GM06990 (cell line): ENCODE measurements around the gene DCTN2.
A peak's percentile ranks its signal among the peaks of the same experiment; 100 is the strongest.

Source experiments
- DNase-seq: peaks from one replicate; pipeline ENCODE4 v3.0.0-alpha.2; 2011; ENCODE audit not compliant: insufficient read length; ENCODE audit errors: extremely low read depth
- H3K27me3 ChIP-seq: replicated peaks from 2 replicates; pipeline ENCODE4 v1.6.0; 2011; ENCODE audit warnings: low read length; ENCODE audit not compliant: control insufficient read depth, insufficient read depth
- H3K36me3 ChIP-seq: 2 replicates; pipeline ENCODE4 v1.5.1; 2011; ENCODE audit warnings: low read length; ENCODE audit not compliant: control insufficient read depth, insufficient read depth
- H3K4me3 ChIP-seq: replicated peaks from 2 replicates; pipeline ENCODE4 v1.5.1; 2011; ENCODE audit warnings: low read depth, mild to moderate bottlenecking, control low read depth, low read length
- TF ChIP-seq, protein P1 (sequence below): IDR thresholded peaks from 2 replicates; pipeline ENCODE4 v1.5.1; 2011; ENCODE audit warnings: low read length, control low read depth, mild to moderate bottlenecking, inconsistent platforms; ENCODE audit not compliant: insufficient read depth, poor library complexity, severe bottlenecking

The DCTN2 gene

DNA sequence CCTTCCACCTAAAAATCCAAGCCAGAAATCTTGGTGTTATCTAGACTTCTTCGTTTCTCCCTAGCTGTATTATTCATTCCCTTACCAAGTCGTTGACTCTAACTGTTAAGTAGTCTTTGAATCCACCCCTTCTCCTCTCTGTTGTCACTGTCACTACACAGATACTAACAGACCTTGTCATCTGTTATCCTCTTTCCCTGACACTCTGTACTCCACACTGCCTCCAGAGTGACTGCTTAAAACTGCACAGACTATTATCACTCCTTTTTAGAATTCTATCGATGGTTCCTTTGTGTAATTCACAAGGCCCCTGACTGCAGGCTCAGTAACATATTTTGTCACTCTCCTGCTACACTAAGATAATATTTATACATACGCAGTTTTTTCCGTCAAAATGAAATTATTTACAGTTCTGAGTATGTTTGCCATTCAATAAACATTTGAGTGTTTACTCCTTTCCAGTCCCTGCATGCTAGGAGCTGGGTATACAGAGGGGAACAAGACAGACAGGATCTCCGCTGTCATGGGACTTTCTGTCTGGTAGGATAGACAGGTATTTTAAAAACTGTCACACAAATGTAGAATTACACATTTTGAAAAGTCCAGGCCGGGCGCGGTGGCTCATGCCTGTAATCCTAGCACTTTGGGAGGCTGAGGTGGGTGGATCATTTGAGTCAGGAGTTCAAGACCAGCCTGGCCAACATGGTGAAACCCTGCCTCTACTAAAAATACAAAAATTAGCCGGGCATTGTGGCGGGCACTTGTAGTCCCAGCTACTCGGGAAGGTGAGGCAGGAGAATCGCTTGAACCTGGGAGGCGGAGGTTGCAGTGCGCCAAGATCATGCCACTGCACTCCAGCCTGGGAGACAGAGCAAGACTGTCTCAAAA is 55.4 kb downstream of the DCTN2 start:
- TF ChIP-seq, protein P1, sequence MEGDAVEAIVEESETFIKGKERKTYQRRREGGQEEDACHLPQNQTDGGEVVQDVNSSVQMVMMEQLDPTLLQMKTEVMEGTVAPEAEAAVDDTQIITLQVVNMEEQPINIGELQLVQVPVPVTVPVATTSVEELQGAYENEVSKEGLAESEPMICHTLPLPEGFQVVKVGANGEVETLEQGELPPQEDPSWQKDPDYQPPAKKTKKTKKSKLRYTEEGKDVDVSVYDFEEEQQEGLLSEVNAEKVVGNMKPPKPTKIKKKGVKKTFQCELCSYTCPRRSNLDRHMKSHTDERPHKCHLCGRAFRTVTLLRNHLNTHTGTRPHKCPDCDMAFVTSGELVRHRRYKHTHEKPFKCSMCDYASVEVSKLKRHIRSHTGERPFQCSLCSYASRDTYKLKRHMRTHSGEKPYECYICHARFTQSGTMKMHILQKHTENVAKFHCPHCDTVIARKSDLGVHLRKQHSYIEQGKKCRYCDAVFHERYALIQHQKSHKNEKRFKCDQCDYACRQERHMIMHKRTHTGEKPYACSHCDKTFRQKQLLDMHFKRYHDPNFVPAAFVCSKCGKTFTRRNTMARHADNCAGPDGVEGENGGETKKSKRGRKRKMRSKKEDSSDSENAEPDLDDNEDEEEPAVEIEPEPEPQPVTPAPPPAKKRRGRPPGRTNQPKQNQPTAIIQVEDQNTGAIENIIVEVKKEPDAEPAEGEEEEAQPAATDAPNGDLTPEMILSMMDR: no peak
- DNase-seq: no peak
- peaks cover 20% of the 10 kb centered on the region for H3K36me3 ChIP-seq
- no peaks in the 10 kb centered on the region for H3K27me3 ChIP-seq
- no peak overlapping the region for H3K4me3 ChIP-seq

DNA sequence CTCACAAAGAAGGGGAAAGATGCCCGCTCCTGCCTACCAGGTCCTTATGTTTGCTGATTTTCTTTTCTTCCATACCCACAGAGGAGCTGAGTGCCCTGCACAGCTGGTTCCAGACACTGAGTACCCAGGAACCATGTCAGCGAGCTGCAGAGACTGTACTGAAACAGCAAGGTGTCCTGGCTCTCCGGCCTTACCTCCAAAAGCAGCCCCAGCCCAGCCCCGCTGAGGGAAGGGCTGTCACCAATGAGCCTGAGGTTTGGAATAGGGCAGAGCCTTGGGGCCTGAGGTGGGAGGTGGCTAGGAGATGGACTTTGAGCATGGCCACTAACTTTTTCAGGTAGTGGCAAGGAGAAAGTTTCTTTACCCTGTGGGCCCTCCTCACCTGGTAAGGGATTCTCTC is 56.9 kb downstream of the DCTN2 start:
- H3K36me3 ChIP-seq: peaks cover 20% of the 10 kb centered on the region
- no peak for DNase-seq
- TF ChIP-seq, protein P1: no peak
- no peak overlapping the region for H3K4me3 ChIP-seq
- no peaks in the 10 kb centered on the region for H3K27me3 ChIP-seq

DNA sequence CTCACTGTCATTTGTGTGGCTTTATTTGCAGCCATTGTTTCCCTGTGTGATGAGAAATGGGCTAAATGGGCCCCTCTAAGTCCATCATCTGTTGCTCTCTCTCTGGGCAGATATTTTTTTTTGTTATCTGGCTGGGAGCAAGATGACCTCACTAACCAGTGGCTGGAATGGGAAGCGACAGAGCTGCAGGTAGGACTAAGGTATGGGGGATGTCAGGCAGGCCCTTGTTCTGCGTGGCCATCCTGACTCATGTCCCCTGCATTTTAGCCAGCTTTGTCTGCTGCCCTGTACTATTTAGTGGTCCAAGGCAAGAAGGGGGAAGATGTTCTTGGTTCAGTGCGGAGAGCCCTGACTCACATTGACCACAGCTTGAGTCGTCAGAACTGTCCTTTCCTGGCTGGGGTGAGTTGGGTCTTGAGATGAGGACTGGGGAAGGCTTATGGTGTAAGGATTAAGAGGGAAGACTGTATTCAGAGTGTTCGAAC is 57.8 kb downstream of the DCTN2 start:
- Histone ChIP-seq H3K27me3 (no peaks in the 10 kb centered on the region), H3K4me3 (peak overlapping the region; percentile 99), H3K36me3 (peaks cover 20% of the 10 kb centered on the region)
- no peak for DNase-seq
- TF ChIP-seq, protein P1: no peak

DNA sequence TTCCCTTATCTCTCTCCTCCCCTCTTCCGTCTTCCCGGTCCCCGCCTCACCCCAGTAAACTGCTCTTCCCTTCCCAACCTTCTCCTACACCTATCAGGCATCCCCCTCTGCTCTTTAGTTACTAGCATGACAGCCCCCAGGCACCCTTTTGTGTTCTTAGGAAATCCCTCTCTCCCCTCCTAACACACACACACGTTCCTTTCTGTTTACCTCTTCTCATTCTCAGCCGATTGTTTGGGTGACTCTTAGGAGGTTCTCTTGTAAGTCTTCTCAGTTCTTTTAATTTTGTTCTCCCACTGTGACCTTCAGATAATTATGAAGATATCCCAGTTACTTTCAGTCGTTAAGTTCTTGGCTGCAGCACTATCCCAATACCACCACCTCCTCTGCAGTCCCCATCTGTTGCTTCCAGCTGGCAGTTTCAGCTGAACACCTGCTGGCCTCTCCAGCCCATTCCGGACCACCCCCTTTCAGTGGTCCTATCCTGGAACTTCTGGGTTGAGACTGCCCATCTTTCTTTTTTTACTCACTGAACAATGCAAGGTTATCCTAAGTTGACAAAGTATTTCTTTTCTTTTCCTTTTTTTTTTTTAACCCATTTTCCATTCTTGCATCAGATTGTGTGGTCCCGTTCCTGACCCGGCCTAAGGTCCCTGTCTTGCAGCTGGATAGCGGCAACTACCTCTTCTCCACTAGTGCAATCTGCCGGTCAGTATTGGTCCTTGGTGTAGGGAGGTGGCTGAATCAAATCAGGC is 58.4 kb downstream of the DCTN2 start:
- peaks cover 20% of the 10 kb centered on the region for H3K36me3 ChIP-seq
- peak overlapping the region; percentile 99 for H3K4me3 ChIP-seq
- TF ChIP-seq, protein P1: no peak
- no peaks in the 10 kb centered on the region for H3K27me3 ChIP-seq
- no peak for DNase-seq

DNA sequence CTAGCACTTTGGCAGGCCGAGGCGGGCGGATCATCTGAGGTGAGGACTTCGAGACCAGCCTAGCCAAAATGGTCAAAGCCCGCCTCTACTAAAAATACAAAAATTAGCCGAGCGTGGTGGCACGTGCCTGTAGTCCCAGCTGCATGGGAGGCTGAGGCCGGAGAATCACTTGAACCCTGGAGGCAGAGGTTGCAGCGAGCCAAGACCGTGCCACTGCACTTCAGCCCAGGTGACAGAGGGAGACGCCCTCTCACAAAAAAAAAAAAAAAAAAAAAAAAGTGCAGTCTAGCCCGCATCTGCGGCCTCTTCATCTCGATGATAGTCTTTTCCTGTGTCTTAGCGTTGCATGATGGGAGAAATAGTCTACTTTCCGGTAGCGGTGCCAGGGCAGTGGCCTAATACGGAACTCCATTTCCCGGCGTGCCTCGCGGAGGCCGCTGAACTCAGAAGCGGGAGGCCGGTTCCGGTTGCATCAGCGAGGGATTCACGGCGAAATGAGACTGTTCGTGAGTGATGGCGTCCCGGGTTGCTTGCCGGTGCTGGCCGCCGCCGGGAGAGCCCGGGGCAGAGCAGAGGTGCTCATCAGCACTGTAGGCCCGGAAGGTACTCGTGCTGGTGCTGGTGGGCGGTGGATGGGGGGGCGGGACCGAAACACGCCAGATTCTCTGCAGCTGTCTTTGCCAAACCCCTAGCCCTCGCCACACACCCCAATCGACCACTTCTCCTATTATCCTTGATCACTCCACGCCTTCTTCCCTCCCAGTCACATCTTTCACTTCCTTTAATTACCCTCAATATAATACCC is 59.2 kb downstream of the DCTN2 start, which contains the start of gene MARS1:
TSS of gene MARS1 (plus strand) at position 472 of the 805 bp plus-strand sequence. CDS start at position 495, 23 bp downstream.
- Histone ChIP-seq H3K4me3 (peak within 1 kb of the TSS; percentile 99), H3K27me3 (no peaks in the 10 kb centered on the region), H3K36me3 (peaks cover 18% of the 10 kb centered on the region)
- DNase-seq: peak; percentile 90
- TF ChIP-seq, protein P1: peak; percentile 46
